GM06990 (cell line): ENCODE results near the gene XNDC1N.

ENCODE experiments used
- DNase-seq: peaks from one replicate; pipeline ENCODE4 v3.0.0-alpha.2; 2011; ENCODE audit not compliant: insufficient read length; ENCODE audit errors: extremely low read depth
- H3K27me3 ChIP-seq: replicated peaks from 2 replicates; pipeline ENCODE4 v1.6.0; 2011; ENCODE audit warnings: low read length; ENCODE audit not compliant: control insufficient read depth, insufficient read depth
- H3K36me3 ChIP-seq: 2 replicates; pipeline ENCODE4 v1.5.1; 2011; ENCODE audit warnings: low read length; ENCODE audit not compliant: control insufficient read depth, insufficient read depth
- H3K4me3 ChIP-seq: replicated peaks from 2 replicates; pipeline ENCODE4 v1.5.1; 2011; ENCODE audit warnings: low read depth, mild to moderate bottlenecking, control low read depth, low read length
- TF ChIP-seq, protein P1 (sequence below): IDR thresholded peaks from 2 replicates; pipeline ENCODE4 v1.5.1; 2011; ENCODE audit warnings: low read length, control low read depth, mild to moderate bottlenecking, inconsistent platforms; ENCODE audit not compliant: insufficient read depth, poor library complexity, severe bottlenecking

Gene XNDC1N

DNA sequence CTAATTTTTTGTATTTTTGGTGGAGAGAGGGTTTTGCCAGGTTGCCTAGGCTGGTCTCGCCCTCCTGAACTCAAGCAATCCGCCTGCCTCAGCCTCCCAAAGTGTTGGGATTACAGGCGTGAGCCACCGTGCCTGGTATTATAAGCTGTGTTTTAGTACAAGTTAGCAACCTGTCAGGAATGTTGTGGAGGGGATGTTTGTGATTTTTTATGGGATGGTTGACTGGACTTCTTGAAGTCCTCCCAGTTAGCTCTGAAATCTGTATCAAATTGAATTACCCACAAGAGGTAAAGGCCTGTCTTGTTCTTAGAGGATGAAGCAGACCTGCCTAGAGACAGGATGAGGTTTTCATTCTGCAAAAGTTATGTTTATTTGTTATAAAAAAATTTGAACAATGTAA, 36.2 kb upstream of the XNDC1N start:
- TF ChIP-seq, protein P1, sequence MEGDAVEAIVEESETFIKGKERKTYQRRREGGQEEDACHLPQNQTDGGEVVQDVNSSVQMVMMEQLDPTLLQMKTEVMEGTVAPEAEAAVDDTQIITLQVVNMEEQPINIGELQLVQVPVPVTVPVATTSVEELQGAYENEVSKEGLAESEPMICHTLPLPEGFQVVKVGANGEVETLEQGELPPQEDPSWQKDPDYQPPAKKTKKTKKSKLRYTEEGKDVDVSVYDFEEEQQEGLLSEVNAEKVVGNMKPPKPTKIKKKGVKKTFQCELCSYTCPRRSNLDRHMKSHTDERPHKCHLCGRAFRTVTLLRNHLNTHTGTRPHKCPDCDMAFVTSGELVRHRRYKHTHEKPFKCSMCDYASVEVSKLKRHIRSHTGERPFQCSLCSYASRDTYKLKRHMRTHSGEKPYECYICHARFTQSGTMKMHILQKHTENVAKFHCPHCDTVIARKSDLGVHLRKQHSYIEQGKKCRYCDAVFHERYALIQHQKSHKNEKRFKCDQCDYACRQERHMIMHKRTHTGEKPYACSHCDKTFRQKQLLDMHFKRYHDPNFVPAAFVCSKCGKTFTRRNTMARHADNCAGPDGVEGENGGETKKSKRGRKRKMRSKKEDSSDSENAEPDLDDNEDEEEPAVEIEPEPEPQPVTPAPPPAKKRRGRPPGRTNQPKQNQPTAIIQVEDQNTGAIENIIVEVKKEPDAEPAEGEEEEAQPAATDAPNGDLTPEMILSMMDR = no peak
- H3K4me3 ChIP-seq = no peak overlapping the region
- DNase-seq = no peak
- peaks cover 10% of the 10 kb centered on the region for H3K36me3 ChIP-seq
- no peaks in the 10 kb centered on the region for H3K27me3 ChIP-seq

DNA sequence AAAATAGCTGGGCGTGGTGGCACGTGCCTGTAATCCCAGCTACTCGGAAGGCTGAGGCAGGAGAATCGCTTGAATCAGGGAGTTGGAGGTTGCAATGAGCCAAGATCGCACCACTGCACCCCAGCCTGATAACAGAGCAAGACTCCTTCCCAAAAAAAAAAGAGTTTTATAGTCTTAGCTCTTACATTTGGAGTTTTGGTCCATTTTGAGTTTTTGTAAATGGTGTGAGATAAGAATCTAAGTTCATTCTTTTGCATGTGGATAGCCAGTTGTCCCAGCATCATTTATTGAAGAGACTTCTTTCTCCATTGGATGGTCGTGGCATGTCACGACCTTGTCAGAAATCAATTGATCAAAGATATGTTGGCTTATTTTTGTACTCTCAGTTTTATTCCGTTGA, 35.1 kb upstream of the XNDC1N start:
- TF ChIP-seq, protein P1 = no peak
- H3K27me3 ChIP-seq = no peaks in the 10 kb centered on the region
- no peak overlapping the region for H3K4me3 ChIP-seq
- no peak for DNase-seq
- peaks cover 10% of the 10 kb centered on the region for H3K36me3 ChIP-seq

DNA sequence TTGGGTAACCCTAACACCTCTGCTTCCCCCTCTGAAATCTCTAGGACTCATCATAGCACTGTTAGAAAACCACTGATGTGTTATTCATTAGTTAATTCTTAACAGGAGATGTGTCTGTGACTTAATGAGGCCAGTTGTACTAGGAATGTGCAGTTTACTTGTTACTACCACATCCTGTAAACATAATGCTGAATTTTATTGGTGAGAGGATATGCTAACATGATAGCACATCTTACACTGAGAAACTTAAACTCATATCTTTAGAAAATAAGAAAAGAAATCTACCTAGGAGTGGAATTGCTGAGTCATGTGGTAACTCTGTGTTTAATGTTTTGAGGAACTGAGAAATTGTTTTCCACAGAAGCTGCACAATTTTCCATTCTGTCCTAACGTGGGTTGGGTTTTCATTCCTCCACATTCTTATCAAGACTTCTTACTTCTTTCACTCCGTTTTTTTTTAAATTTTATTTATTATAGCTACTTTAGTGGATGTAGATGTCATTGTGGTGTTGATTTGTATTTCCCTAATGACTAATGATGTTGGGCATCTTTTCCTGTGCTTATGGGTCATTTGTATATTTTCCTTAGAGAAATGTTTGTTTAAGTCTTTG, 34.1 kb upstream of the XNDC1N start:
- no peaks in the 10 kb centered on the region for H3K27me3 ChIP-seq
- no peak overlapping the region for H3K4me3 ChIP-seq
- DNase-seq = peak; percentile 41
- peaks cover 7% of the 10 kb centered on the region for H3K36me3 ChIP-seq
- TF ChIP-seq, protein P1 = no peak

DNA sequence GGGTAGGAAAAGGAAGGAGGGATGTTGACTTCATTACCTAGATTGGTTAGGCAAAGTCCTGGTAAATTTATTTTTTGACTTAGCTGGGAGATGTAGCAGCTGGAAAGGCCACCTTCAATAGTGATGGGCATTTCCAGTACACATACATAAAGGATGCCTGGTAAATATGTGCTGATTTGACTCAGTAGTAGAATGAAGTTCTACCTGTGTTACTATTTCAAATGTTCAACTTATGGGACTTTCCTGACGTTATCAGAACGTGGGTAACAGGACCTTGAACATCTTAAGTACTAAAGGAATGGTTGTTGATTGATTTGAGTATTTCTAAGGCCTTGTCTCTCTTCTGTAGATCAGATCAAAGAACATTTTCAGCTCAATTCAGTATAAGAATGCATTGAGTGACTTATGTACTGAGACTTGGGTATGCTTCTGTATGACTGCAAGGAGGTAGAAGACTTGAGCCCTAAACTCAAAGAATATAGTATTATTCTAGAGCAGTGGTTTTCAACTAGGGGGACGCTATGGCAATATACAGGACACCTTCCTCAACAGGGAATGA, 27.6 kb upstream of the XNDC1N start:
- peaks cover 7% of the 10 kb centered on the region for H3K36me3 ChIP-seq

DNA sequence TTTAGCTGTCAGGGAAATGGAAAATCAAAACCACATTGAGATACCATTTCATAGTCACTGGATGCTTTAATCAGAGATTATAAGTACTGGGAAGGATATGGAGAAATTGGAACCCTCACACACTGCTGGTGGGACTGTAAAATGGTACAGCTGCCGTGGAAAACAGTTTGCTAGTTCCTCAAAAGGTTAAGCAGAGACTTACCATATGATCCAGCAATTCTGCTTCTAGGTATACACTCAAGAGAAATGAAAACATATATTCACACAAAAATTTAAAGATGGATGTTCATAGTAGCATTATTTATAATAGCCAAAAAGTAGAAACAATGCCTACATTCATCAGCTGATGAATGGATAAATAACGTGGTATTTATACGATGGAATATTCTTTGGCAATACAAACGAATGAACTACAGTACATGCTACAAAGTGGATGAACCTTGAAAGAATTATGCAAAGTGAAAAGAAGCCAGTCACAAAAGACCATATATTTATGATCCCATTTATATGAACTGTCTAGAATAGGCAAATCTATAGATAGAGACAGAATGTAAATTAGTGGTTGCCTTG, 23.4 kb upstream of the XNDC1N start:
- H3K27me3 ChIP-seq = no peaks in the 10 kb centered on the region
- H3K4me3 ChIP-seq = no peak overlapping the region
- DNase-seq = no peak
- TF ChIP-seq, protein P1 = no peak
- no peaks in the 10 kb centered on the region for H3K36me3 ChIP-seq

More for the DNA sequence above, 27.6 kb upstream of the XNDC1N start:
- no peak for DNase-seq
- TF ChIP-seq, protein P1 = no peak
- Histone ChIP-seq H3K4me3 (no peak overlapping the region), H3K27me3 (no peaks in the 10 kb centered on the region)
